Ovary (tissue), 3 donors: ENCODE measurements around the gene RALGPS1.

Experiments used
- EP300 ChIP-seq: sonication (generic); formaldehyde crosslinking; IDR thresholded peaks from one replicate; pipeline ENCODE4 v1.6.1; 2017; ENCODE audit warnings: antibody characterized with exemption
- TF ChIP-seq, protein P1 (sequence below), 3 donors: fragments of 450-650 bp in 2 of 3; fragments of 200-600 bp in 1 of 3; IDR thresholded peaks; one replicate each; pipeline versions ENCODE4 v1.5.1 to v1.8.0; 2016 to 2022; ENCODE audit warnings: antibody characterized with exemption in 3 of 3, mild to moderate bottlenecking in 1 of 3
- donor health status: DM: no; HTN: no; CAD: no.

DNA sequence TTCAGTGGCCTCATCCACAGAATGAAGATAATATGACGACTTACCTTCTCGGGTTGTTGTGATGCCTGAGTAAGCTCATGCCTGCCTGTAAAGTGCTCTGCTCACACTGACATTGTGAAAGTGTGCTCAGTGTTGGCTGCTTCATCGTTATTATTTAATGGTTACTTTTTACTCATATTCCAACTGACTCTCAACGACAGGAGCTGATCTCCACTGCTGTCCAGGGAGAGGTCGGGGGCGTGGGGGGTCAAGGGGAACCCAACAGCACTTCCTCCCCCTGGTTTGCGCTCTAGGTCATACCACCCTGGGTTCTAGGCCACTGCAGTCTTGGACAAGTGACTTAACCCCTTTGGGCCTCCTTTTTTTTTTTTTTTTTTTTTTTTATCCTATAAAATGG, 260.7 kb downstream of the RALGPS1 start:
- TF ChIP-seq, protein P1, sequence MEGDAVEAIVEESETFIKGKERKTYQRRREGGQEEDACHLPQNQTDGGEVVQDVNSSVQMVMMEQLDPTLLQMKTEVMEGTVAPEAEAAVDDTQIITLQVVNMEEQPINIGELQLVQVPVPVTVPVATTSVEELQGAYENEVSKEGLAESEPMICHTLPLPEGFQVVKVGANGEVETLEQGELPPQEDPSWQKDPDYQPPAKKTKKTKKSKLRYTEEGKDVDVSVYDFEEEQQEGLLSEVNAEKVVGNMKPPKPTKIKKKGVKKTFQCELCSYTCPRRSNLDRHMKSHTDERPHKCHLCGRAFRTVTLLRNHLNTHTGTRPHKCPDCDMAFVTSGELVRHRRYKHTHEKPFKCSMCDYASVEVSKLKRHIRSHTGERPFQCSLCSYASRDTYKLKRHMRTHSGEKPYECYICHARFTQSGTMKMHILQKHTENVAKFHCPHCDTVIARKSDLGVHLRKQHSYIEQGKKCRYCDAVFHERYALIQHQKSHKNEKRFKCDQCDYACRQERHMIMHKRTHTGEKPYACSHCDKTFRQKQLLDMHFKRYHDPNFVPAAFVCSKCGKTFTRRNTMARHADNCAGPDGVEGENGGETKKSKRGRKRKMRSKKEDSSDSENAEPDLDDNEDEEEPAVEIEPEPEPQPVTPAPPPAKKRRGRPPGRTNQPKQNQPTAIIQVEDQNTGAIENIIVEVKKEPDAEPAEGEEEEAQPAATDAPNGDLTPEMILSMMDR (IDR thresholded peaks at IDR 0.05), result no peak
- TF ChIP-seq EP300, result no peak
